Gastroesophageal sphincter (tissue), 4 donors: ENCODE results near the gene TTF2. TPM values are rescaled to one million over a fixed set of nuclear protein-coding genes. Genes with fewer than 3 reads are reported as not detected.
"Not testable (repeated sequence)": the region's sequence is repeated elsewhere in the genome, so short reads cannot be mapped to it uniquely, and the experiment has no call there.

Source experiments
- ATAC-seq: fragments of 150-250 bp; one replicate; pipeline ENCODE4 v1.9.1; 2016; ENCODE audit warnings: mild to moderate bottlenecking, moderate library complexity
- H3K27ac ChIP-seq, 4 donors: fragments of 200-600 bp; sonication (generic) in 3 of 4; 1 replicate in 3 of 4; 2 replicates in 1 of 4; pipeline ENCODE4 v1.5.1; 2016 to 2019
- H3K27me3 ChIP-seq: fragments of 200-600 bp; sonication (generic); one replicate; pipeline ENCODE4 v1.5.1; 2019
- H3K36me3 ChIP-seq, 2 donors: fragments of 200-600 bp; sonication (generic); one replicate each; pipeline ENCODE4 v1.5.1; 2019; ENCODE audit warnings: control low read depth in 1 of 2
- H3K4me1 ChIP-seq, 3 donors: fragments of 200-600 bp; sonication (generic); 1 replicate in 2 of 3; 2 replicates in 1 of 3; pipeline ENCODE4 v1.5.1; 2016 to 2019; ENCODE audit warnings: control low read depth in 2 of 3
- H3K4me3 ChIP-seq, 2 donors: fragments of 200-600 bp; sonication (generic); one replicate each; pipeline ENCODE4 v1.5.1; 2019; ENCODE audit warnings: mild to moderate bottlenecking in 1 of 2, moderate library complexity in 1 of 2
- H3K9me3 ChIP-seq, 3 donors: fragments of 200-600 bp; sonication (generic); one replicate each; pipeline ENCODE4 v1.5.1; 2017 to 2019; ENCODE audit warnings: control low read depth in 2 of 3
- CTCF ChIP-seq, 4 experiments: fragments of 200-600 bp in 2 of 4; fragments of 450-650 bp in 2 of 4; sonication (generic) in 1 of 4; IDR thresholded peaks; one replicate each; pipeline ENCODE4 v1.5.1; 2017 to 2019; ENCODE audit warnings: antibody characterized with exemption in 4 of 4, mild to moderate bottlenecking in 2 of 4, moderate library complexity in 2 of 4
- EP300 ChIP-seq: sonication (generic); formaldehyde crosslinking; IDR thresholded peaks from one replicate; pipeline ENCODE4 v1.6.1; 2017; ENCODE audit warnings: antibody characterized with exemption, mild to moderate bottlenecking
- POLR2A ChIP-seq, 2 donors: fragments of 450-650 bp; IDR thresholded peaks; one replicate each; pipeline ENCODE4 v1.6.1; 2017; ENCODE audit warnings: antibody characterized with exemption in 2 of 2, mild to moderate bottlenecking in 2 of 2, moderate library complexity in 1 of 2
- POLR2AphosphoS5 ChIP-seq: sonication (generic); formaldehyde crosslinking; IDR thresholded peaks from one replicate; pipeline ENCODE4 v1.6.1; 2017; ENCODE audit warnings: antibody characterized with exemption
- WGBS, 2 donors: methylation state at CpG; one replicate each; pipeline ENCODE4 v1.1.5; 2018; ENCODE audit warnings: low coverage in 1 of 2; 5-methylcytosine and 5-hydroxymethylcytosine counted together
- total RNA-seq, 4 donors: library from RNA; depleted of rRNA; stranded (reverse); fragments of >200 nt; gene quantifications; one replicate each; pipeline ENCODE4 v1.1.0, GENCODE V29; 2016

The TTF2 gene
- total RNA-seq, 4 donors from 2014 or later = 5.6 to 21.1 (median 13.5) TPM

DNA sequence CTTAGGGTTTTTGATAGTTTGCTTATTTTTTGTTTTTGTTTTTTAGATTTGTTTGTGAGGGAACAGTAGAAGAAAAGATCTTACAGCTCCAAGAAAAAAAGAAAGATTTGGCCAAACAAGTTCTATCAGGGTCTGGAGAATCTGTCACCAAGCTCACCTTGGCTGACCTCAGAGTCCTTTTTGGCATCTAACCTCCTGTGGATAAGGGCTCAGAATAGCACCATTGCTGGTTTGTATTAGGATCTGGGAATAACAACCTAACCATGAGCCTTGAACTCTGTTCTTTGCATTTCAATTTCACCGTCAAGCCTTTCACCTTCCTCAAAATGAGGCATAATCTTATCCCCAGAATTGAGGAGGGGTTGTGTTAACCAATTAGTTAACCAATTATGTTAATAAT is 41.2 kb downstream of the TTF2 start:
- ATAC-seq = no peak
- H3K27ac ChIP-seq = no peak overlapping the region
- H3K4me1 ChIP-seq = no peaks in the 10 kb centered on the region
- H3K9me3 ChIP-seq = no peaks in the 10 kb centered on the region
- no peak overlapping the region for H3K4me3 ChIP-seq
- no peaks in the 10 kb centered on the region for H3K27me3 ChIP-seq
- TF ChIP-seq CTCF (IDR thresholded peaks at IDR 0.05) = no peak
- TF ChIP-seq POLR2A (IDR thresholded peaks at IDR 0.05) = no peak
- no peak for TF ChIP-seq POLR2AphosphoS5
- no peak for TF ChIP-seq EP300
- 100% methylated on average over 1 of the region's 1 CpG for WGBS, 2 donors
- peaks cover 0 to 82% of the 10 kb centered on the region in 2 donors for H3K36me3 ChIP-seq

GRCh38 chr1:117101858-117102257 is 41.7 kb downstream of the TTF2 start:
- not testable (repeated sequence) for ATAC-seq, H3K9me3 ChIP-seq, H3K27ac ChIP-seq, H3K4me1 ChIP-seq, H3K4me3 ChIP-seq, H3K27me3 ChIP-seq
- peaks cover 0 to 83% of the 10 kb centered on the region in 2 donors for H3K36me3 ChIP-seq
- 97 to 98% methylated on average over 3 of the region's 3 CpGs for WGBS, 2 donors

DNA sequence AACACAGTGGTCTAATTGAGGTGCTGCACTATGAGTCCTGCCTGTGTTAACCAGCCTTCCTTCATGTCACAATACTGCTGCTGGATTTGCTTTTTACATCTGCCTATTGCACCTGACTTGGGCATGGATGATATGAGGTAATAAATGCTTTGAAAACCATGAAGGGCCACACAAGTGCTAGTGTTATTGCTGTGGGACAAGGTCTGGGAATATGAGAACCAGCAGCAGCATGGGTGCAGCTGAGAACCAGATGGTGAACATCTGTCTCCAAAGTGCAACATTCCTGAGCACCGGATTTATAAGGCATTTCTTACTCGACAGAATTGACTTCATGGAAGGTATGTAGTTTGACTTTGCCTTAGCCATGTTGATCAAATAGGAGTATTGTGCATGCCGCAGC is 44.9 kb downstream of the TTF2 start:
- Histone ChIP-seq H3K4me3 (no peak overlapping the region), H3K27me3 (no peaks in the 10 kb centered on the region), H3K36me3 (peaks cover 0 to 78% of the 10 kb centered on the region in 2 donors), H3K4me1 (no peaks in the 10 kb centered on the region), H3K9me3 (no peaks in the 10 kb centered on the region), H3K27ac (no peak overlapping the region)
- TF ChIP-seq CTCF (IDR thresholded peaks at IDR 0.05) (no peak), POLR2AphosphoS5 (no peak), EP300 (no peak), POLR2A (IDR thresholded peaks at IDR 0.05) (no peak)
- ATAC-seq = no peak
- 82% methylated on average over 2 of the region's 3 CpGs; no CpG with 5 or more reads in 1 of the 2 donors for WGBS, 2 donors

- Histone ChIP-seq H3K9me3 (no peaks in the 10 kb centered on the region), H3K27me3 (no peaks in the 10 kb centered on the region), H3K36me3 (peaks cover 0 to 78% of the 10 kb centered on the region in 2 donors), H3K4me3 (no peak overlapping the region), H3K27ac (no peak overlapping the region), H3K4me1 (no peaks in the 10 kb centered on the region)
- TF ChIP-seq EP300 = no peak
- TF ChIP-seq POLR2A (IDR thresholded peaks at IDR 0.05) = no peak
- no peak for TF ChIP-seq CTCF (IDR thresholded peaks at IDR 0.05)
- TF ChIP-seq POLR2AphosphoS5 = no peak
- ATAC-seq = no peak
These were observed 45.6 kb downstream of the TTF2 start for GRCh38 chr1:117105722-117106121.

DNA sequence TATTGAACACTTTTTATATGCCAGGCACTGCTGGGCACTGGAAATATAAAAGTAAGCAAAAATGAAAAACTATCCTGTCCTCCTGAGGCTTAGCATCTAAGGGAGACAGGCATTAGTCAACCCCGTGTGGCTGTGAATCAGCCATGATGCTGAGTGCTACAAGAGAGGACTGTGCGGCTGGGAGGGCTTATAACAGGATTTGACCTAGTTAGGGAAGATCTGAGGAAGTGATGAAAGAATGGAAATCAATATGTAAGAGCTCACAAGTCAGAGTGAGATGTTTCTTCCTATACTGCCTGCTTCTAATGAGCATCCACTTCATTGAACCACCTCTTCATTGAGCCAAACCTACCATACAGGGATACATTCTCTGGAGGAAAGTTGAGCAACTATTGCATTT is 46.4 kb downstream of the TTF2 start:
- H3K9me3 ChIP-seq = no peaks in the 10 kb centered on the region
- no peak overlapping the region for H3K4me3 ChIP-seq
- no peak for ATAC-seq
- WGBS, 2 donors = 90 to 95% methylated on average over 2 of the region's 2 CpGs
- no peak for TF ChIP-seq POLR2AphosphoS5
- TF ChIP-seq POLR2A (IDR thresholded peaks at IDR 0.05) = no peak
- TF ChIP-seq EP300 = no peak
- TF ChIP-seq CTCF (IDR thresholded peaks at IDR 0.05) = no peak
- no peaks in the 10 kb centered on the region for H3K4me1 ChIP-seq
- no peak overlapping the region for H3K27ac ChIP-seq
- no peaks in the 10 kb centered on the region for H3K27me3 ChIP-seq
- peaks cover 0 to 81% of the 10 kb centered on the region in 2 donors for H3K36me3 ChIP-seq

DNA sequence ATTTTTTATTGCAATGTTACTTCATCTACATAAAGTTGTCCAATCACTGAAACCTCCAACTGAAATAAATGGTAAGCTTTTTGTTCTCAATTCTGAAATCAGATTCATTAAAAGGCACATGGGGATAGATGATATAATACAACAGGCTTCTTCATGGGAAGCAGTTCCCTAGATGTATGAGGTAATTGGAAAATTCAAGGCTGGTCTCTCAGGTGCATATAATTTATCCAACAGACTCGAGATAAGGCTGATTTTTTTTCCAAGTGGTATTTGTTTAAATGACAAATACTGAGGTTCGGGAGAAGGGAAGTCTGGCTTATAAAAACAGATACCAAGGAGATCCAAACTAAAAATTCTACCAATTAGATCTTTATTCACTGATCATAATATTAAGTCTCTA is 47.2 kb downstream of the TTF2 start:
- 72 to 75% methylated on average over 2 of the region's 2 CpGs for WGBS, 2 donors
- ATAC-seq = no peak
- TF ChIP-seq POLR2AphosphoS5 (no peak), CTCF (IDR thresholded peaks at IDR 0.05) (no peak), POLR2A (IDR thresholded peaks at IDR 0.05) (no peak), EP300 (no peak)
- Histone ChIP-seq H3K36me3 (peaks cover 0 to 83% of the 10 kb centered on the region in 2 donors), H3K27me3 (no peaks in the 10 kb centered on the region), H3K27ac (no peak overlapping the region), H3K4me3 (no peak overlapping the region), H3K9me3 (no peaks in the 10 kb centered on the region), H3K4me1 (no peaks in the 10 kb centered on the region)
